Activated CD4-positive, alpha-beta T cell treated with anti-CD3 and anti-CD28 coated beads, Interleukin-2, amount 50 U/mL, for 1 hour (primary cell): ENCODE results near the gene GLDC.
"Not testable (repeated sequence)": the region's sequence is repeated elsewhere in the genome, so short reads cannot be mapped to it uniquely, and the experiment has no call there.

Experiments used
- DNase-seq: peaks from one replicate; pipeline ENCODE4 v3.0.0-alpha.2; 2020

The GLDC gene

DNA sequence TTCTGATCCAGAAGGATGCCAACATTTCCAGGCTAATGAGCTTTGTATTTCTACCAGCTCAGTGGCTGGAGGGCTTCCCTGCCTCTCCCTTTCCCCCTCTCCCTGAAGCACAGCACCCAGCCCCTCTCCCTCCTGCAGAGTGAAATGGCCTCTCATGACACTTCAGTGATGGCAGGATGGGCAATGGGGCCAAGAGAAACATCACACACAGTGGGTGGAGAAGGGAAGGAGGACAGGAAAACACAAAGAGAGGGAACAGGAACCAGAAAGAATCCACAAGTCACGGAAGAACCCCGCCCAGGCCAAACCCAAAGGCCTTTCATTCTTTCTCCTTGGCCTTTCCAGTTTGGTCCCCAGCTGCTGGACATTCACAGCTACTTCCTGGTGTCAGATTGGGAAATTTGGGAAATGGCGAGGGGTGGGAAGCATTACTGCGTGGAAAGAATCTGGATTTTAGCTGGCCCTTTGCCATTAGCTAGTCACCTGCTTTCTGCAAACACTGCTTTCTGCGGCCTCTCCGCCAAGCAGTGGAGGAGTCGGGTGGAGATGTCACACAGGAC is 82.6 kb downstream of the GLDC start:
- no peak for DNase-seq

DNA sequence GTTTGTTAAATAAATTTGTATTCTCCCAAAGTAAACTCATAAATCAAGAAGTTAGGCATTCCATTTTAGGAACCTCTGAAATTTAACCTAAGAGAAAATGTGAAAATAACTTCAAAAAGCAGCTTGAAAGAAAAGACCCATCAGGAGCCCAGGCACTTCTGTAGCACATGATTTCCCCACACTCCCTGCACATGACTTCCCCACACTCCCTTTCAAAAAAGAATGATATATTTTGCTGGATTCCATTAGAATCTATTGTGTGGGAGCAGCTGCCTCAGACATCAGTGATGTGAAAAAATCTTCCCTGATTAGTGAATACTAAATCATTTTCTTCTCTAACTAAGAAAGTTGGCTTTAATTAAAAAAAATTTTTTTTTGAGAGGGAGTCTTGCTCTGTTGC is 83.3 kb downstream of the GLDC start:
- DNase-seq, result no peak

DNA sequence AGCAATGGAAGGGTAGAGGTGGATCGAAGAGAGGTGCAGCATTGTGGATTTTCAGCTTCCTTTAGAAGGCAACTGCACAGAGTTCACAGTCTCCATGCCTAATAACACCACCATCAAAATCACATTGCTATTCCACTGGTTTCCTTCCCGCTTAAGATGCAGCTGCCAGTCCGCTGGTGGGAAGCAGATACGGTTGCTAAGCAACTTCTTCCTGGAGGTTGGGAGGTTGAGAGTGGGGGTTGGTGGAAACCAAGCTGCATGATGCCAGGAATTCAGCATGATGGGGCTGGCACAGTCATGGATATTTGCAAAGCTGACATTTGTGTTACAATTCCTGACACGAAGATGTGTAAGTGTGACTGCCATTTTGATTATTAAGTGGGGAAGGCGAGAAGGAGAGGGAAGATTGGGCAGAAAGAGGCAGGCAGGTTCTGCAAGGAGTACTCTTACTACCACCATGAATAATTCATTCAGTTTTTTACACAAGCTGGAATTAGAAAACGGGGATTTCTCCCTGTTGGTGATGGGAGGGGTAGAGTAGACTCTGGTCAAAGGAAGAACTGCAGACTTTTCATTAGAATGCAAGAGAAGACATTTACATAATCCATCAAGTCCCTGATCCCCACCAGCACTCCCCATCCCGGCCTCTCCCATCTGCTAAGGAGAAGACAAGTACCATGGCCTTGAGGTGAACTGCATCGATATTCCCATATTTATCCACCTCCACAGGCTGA is 87.5 kb downstream of the GLDC start:
- no peak for DNase-seq

DNA sequence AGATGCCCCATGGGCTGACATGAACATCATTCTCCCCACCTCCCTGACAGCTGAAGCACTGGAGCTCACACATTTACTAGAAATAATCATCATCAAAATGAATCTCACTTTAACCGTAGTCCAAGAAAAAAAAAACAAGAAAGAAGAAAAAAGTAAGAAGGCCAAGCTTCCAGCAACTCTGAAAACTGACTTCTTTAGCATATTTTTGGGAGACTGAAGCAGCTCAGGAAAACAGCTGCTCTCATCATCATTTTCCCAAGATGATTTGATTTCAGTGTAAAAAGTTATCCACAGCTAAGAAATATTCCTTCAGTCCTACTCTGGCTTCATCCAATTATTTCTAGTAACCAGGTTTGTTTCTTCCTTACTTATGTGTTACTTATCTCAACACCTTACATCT is 91.7 kb downstream of the GLDC start:
- DNase-seq, result no peak

DNA sequence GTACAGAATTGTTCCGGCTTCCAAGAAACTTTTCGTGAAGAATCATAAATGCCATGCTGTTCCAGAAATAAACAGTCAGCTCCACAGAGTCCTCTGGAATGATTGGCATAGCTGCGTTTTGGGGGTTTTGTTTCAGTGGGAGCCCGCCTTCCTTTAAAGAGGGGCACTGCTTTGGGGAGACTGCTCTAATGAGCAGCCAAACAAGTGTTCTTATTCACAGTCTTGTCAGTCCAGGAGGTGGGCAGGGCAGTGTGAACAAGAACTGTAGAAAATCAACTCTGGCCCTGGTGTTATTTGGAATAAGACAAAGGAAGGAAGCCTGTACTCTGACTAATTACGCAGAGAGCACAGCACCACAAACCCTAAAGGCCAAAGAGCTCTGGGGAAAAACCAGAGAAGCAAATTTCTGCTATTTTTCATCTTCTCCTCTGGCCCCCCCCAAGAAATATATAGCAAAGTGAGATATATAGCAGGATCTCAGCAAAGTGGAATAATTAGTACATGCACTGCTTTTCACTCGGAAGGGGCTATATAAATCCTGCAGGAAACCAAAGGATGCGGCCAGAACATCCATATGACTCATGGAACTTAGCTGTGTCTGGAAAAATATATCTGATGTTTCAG is 92.9 kb downstream of the GLDC start:
- no peak for DNase-seq

DNA sequence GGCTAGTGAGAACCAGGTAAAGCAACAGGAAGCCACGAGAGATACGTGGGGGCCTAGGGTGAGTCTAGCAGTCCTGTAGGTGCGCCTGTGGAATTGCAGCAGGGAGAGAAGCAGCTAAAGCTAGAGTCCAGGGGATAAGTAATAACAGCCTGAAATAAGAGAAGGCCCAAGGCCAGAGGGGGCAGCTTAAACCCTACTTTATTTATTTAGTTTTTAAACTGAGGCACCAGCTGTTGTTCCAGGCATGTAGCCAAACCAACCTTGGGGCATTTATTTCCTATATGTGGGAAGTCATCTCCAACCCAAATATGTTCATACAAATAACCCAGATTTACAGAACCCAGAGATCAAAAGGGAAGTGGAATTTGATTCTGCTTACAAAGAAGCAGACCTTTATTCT is 93.5 kb downstream of the GLDC start:
- DNase-seq, result no peak

DNA sequence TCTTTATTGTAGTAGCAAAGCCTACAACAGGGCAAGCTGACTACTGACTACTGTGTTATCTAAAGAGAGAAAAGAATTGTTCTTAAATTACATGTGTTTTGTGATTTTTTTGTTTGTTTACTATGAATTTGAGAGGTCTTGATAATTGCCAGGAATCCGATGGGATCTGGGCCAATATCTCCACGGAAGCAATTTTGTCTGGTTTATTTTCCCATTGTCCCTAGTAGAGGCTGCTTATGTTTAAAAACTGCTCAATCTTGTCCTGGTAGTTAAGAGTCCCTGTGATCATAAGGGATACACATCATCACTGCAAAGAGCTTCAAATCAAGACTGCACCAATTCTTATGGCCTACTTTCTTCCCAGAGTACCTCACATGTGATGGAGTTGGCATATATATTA is 94.4 kb downstream of the GLDC start:
- DNase-seq, result no peak

DNA sequence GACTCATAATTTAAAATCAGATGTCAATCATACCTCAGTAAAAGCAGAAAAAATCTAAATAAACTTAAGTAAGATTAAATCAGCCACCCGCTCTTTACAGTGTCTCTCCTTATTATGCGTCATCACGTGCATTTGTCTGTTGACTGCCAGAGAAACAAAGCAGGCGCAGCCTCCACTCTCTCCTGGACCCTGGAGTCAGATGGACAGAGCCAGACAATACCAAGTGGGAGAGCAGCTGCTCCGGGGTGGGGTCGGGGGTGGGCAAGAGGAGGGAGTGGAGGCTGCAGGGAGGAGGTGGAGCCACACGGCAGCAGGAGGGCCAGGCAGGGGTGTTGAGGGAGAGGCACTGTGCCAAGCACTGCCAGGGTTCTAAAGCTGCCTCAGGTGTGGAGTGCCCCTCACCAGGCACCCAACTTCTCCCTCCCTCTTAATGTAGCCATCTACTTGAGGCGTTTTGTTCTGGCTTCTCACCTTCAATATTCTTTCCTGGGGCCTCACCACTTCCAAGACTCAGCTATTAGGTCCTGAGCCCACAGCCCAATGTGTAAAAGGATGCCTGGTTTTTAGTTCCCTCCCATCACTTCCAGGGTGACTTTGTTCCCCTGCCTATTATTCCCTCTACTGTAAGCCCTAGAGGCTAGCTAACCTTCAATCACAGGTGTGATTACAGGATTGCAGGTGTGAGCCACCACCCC is 96.3 kb downstream of the GLDC start:
- no peak for DNase-seq

DNA sequence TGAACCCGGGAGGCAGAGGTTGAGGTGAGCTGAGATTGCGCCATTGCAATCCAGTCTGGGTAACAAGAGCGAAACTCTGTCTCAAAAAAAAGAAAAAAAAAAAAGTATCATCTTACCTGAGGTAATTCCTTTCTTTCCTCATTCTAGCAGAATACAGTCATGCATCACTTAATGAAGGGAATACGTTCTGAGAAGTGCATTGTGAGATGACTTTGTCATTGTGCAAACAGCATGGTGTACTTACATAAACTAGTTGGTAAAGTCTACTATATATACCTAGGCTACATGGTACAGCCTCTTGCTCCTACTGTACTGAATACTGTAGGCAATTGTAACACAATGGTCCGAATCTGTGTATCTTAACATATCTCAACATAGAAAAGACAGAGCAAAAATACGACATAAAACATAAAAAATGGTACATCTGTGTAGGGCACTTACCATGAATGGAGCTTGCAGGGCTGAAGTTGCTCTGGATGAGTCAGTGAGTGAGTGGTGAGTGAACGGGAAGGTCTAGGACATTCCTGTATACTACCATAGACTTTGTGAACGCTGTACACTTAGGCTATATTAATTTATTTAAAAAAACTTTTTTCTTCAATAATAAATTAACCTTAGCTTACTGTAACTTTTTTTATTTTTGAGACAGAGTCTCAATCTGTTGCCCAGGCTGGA is 100.4 kb downstream of the GLDC start:
- no peak for DNase-seq

DNA sequence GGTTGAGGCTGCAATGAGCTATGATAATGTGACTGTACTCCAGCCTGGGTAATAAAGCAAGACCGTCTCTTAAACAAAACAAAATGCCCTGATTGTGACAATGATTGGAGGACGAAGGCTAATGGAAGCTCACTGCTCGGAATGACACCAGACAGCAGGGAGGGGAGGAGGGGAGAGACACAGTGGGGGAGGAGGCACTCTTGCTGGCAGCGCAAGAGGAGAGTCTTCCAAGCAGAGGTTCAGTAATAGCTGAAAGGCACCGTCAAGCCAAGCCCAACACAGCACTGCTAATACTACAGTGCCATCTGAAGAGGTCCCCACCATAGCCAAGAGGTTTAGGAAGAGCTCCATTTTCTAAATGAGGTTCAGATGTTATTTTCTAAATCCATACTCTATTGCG is 102.3 kb downstream of the GLDC start:
- DNase-seq, result no peak

DNA sequence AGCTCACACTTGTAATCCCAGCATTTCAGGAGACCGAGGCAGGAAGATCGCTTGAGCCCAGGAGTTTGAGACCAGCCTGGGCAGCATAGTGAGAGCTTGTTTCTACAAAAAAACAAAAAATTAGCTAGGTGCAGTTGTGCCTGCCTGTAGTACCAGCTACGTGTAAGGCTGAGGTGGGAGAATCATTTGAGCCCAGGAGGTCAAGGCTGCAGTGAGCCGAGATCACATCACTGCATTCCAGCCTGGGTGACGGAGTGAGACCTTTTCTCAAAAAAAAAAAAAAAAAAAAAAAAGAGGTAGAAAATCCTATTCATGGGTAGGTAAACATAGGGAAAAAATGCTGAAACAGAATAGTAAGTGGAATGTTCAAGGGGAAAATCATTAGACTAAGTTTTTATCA is 102.9 kb downstream of the GLDC start:
- DNase-seq, result not testable (repeated sequence)

DNA sequence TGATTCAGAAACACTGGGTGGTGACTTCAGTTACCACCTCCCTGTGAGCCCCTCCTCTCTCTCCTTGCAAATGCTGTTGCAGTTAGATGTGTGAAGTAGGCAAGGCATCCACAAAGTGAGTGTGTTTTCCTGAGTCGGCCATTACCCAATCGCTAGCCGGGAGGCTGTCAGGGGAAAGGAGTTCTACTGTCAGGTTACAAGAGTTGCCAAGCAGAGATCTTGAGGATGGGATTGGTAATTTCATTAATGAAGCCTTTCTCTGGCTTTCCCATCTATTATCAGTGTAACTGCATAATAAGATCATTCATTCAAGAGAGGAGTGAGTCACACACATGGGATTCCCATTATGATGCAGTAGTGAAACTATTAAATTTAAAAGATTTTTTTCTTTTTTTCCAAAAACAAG is 106.9 kb downstream of the GLDC start:
- DNase-seq, result no peak

DNA sequence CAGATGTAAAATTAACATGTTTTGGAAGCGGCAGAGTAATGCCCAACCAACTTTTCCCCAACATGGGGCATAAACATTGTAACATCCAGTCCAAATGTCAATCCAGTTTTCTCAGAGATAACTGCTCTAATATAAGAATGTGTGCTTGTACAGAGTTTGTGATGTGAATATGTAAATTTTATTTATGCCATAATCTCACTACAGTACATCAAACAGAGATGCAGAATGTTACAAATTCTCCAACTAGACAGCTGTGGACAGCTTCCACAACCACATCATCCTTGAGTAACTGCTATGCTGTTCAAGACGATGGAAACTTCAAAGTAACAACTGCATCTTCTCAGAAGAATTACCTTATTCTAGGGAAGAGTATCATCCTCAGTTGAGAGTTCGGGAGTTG is 109.9 kb downstream of the GLDC start:
- no peak for DNase-seq

DNA sequence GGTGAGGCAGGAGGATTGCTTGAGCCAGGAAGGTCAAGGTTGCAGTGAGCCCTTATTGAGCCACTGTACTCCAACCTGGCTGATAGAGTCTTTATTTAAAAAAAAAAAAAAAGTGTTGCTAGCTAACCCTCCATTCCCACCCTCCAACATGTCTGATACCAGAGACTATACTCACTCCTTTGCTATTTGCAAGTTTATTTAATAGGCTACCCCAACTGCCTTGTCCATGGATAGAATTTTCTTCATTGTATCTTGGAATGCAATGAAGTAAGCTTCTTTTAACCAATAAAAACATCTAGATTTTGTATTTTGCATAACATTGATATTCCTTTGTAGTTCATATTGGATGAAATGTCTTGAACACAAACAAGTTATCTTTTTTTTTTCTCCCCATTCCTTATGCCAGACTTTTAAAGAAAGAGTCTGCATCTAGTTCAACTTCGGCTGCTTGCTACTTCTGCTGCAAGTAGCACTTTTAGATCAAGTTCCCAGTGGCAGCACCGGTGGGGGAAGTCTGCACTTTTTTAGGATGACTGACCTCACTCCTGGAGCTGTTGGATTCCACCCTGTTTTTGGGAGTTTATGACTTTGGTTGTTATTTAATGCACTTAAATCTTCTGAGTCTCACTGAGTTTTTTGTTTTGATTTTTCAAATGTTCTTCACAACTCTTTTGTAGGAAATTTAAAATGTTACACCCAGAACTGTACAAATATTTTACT is 120.0 kb downstream of the GLDC start:
- DNase-seq, result no peak

DNA sequence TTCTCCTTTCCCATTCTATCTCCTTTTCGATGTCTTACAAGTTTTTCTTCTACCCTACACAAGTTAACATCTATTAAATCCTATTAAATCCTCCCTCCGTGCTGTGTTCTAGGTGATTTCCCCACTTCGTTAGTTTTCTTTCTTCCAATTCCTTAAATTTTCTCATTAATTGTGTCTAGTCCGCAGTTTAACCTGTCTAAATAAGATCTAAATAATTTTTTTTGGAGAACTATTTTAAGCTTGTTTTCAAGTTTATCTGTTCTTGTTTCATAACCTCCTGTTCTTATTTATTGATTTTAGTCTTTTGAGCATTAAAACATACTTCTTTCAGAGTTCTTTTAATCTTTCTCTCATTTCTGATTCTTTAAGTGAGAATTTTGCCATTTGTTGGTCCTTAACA is 123.3 kb downstream of the GLDC start:
- no peak for DNase-seq

DNA sequence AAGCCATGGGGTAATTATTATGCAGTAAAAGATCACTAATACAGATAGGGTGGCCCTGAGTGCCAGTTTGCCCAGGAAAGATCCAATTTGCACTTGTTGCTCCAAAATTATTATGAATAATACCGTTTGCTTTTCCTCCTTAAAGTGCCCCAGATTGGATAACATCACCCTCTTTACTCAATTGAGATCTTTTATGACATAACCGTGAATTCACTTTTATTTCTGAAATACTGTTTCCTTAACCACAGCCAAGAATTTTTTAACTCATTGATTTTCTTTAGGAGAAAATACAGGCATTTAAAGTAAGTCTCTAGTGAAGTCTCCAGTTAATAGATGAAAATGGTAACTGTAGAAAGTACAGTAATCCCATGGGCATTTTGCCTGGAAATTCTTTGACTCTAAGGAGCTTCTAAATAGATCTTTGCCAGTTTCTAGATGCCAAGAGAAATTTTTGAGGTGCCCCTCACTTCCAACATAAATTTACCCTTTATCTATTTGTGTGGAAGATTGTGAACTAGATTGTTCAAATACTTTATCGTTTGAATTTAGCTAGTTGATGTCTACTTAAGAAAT is 133.4 kb downstream of the GLDC start:
- no peak for DNase-seq

DNA sequence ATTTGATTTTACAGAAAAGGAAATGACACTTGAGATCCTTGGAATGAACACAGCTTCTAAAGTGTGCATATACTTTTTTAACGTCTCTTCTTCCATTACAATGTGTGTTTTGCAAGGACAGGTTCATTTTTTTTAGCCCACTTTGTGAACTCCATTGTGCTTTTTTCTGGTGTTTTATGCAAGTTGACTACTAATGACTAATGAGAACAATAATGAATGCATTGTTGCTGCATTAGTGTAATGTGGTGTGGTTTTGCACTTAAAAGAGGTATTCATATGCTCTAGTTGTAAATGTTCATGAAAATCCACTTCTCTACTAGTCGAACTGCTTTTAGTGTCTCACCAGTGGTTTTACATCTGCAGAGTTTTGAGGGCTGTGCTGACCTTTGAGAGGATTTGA is 139.0 kb downstream of the GLDC start:
- DNase-seq, result no peak

DNA sequence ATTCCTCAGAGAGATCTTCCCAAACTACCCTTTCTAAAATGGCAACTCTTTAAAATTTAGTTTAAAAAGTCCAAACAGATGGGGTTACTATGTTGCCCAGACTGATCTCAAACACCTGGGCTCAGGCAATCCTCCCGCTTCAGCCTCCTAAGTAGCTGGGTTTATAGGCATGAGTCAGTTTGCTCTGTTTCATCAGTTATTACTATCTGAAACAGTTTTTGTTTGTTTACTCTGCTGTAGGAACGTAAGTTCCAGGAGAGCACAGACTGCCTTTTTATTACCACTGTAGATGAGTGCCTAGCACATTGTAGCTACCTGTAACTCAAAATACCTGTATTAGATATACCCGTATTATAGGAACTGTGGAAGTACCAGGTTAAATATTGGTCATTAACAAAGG is 143.1 kb downstream of the GLDC start:
- DNase-seq, result no peak

DNA sequence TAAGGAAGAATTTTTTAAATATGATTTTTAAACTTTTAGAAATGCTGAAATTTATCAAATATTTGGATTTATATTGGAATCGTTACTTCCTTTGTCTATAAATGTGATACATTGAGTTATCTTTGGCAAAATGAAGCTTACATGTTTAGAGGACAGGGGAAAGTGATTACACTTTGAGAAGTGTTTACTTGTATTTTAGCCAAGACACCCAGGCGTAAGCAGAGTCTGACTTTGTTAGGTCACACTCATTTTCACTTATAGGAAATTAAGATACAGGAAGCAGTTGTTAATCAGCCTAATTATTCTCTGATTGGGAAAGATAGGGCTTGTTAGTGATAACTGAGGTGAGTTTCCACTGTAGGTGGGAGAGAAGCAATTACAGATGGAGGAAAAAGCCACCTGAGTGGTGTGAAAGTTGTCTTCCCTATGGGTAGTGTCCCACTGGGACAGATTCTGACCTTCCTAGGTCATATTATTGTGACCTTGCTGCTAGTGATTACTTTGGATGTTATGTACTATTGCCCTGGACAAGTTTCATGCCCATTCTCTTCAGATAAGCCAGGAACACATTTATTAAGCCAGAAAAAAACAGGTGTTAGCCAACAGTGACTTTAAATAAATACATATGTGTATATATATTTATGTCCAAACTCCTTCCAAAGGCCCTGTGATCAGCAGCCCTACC is 143.9 kb downstream of the GLDC start:
- no peak for DNase-seq

DNA sequence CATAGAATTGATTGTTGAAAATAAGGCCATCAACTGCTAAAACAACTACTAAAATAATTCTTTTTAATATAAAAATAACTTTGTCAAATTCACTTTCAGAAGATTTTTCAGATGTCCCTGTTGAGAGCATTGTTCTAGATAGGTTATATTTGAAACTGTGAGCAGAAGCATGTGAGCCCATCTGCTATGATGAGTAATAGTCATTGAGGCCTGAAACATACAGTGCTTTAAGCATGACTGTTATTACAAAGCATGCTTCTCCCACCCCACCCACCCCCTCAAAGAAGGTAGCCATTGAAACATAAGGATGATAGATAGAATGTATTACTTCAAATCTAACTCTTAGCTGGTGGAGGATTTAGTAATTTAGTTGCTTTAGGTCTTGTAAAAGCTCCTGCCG is 146.5 kb downstream of the GLDC start:
- DNase-seq, result no peak

DNA sequence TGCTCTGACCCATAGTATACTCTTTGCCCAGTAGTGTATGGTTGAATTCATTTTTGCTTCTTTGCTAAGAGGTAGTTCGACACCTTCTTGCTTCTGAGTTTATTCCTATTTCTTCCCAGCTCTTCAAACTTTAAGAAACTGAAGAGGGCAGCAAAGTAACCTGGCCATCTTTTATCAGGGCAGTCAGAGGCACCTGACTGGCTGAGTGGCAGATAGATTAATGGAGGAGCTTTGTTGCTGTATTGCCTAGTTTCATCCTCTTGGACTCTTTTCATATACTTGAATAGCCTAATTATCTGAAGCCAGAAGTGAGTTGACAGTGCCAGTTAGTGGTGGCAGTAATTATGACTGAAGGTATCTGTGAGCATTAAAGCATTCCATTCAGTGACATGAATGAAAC is 150.1 kb downstream of the GLDC start:
- DNase-seq, result no peak

DNA sequence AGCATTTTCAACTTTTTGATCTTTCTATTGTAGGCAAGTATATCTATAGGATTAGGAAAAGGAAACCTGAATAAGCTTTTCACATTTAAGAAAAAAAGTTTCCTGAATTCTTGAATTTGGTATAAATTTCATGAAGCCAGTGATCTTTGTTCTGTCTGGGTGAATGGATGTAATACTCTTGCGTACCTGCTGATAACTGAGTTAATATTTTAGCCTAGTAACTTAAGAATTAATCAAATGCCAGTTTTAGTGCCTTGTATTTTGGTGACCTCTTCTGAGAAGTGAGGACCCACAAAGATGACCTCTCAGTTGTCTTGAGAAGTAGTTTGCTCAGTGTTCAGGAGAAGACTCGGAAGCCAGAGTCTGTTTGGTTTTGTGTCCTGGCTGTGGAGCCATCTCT is 154.7 kb downstream of the GLDC start:
- no peak for DNase-seq
